Heart right ventricle (tissue), 16 donors: ENCODE data around the gene OSBPL9. TPM values are rescaled to one million over a fixed set of nuclear protein-coding genes. Genes with fewer than 3 reads are reported as not detected.

Experiments used
- ATAC-seq, 8 donors: fragments of 200-7000 bp; cut with Tn5 transposase; one replicate each; pipeline ENCODE4 v1.9.1; 2020; ENCODE audit warnings: mild to moderate bottlenecking in 8 of 8, moderate library complexity in 8 of 8, moderate number of reproducible peaks in 1 of 8
- DNase-seq, 2 donors: peaks; one replicate each; pipeline ENCODE4 v3.0.0-alpha.2; 2020
- H3K27ac ChIP-seq, 10 donors: fragments of 200-600 bp; sonication (generic) in 2 of 10; one replicate each; pipeline versions ENCODE4 v1.5.0 to v1.8.0; 2020 to 2022; ENCODE audit warnings: mild to moderate bottlenecking in 3 of 10
- H3K27me3 ChIP-seq, 7 donors: fragments of 200-600 bp; one replicate each; pipeline ENCODE4 v1.8.0; 2021 to 2022; ENCODE audit warnings: mild to moderate bottlenecking in 2 of 7
- H3K36me3 ChIP-seq, 9 donors: fragments of 200-600 bp; sonication (generic) in 1 of 9; one replicate each; pipeline versions ENCODE4 v1.5.0 to v1.8.0; 2020 to 2022; ENCODE audit warnings: mild to moderate bottlenecking in 2 of 9
- H3K4me1 ChIP-seq, 9 donors: fragments of 200-600 bp; sonication (generic) in 1 of 9; one replicate each; pipeline versions ENCODE4 v1.5.0 to v1.8.0; 2020 to 2022; ENCODE audit warnings: mild to moderate bottlenecking in 4 of 9
- H3K4me3 ChIP-seq, 10 donors: fragments of 200-600 bp; sonication (generic) in 2 of 10; one replicate each; pipeline versions ENCODE4 v1.5.0 to v1.8.0; 2020 to 2022; ENCODE audit warnings: mild to moderate bottlenecking in 7 of 10, moderate library complexity in 2 of 10
- H3K9me3 ChIP-seq, 11 donors: fragments of 200-600 bp in 10 of 11; sonication (generic) in 2 of 11; one replicate each; pipeline versions ENCODE4 v1.5.0 to v1.8.0; 2013 to 2022; ENCODE audit warnings: mild to moderate bottlenecking in 2 of 11, control low read depth in 1 of 11, moderate library complexity in 1 of 11
- CTCF ChIP-seq, 9 donors: fragments of 200-600 bp; sonication (generic) in 2 of 9; IDR thresholded peaks; one replicate each; pipeline versions ENCODE4 v1.5.0 to v1.8.0; 2021 to 2022; ENCODE audit warnings: antibody characterized with exemption in 9 of 9, mild to moderate bottlenecking in 5 of 9, moderate library complexity in 1 of 9
- WGBS, 2 donors: extraction: QIAGEN DNeasy Blood & Tissue Kit; methylation state at CpG; one replicate each; pipeline ENCODE4 v1.1.7; 2013; ENCODE audit warnings: inconsistent platforms in 1 of 2; 5-methylcytosine and 5-hydroxymethylcytosine counted together
- intact Hi-C, 10 donors: fragments of 100-400 bp; cut with DNase I; formaldehyde crosslinking; loops; one replicate each; pipeline versions ENCODE4 v1.11.1 to v1.14.2; 2022
- polyA plus RNA-seq, 2 donors: library from polyadenylated mRNA; stranded (reverse); fragments of 200-250 nt; gene quantifications; one replicate each; pipeline ENCODE4 v1.2.3, GENCODE V29; 2013
- total RNA-seq, 10 donors: library from RNA; stranded (reverse); fragmentation: NEBNext Ultra II Directional in 3 of 10; extraction: Animal tissue kit (Norgen Biotek cat#: 25700) in 3 of 10; gene quantifications; one replicate each; pipeline versions ENCODE4 v1.2.1 to v1.2.4, GENCODE V29; 2021 to 2023
- donor health status: Arrhythmogenic right ventricular cardiomyopathy.
- donor health status: ischemic (EF 13 %, LVEDD 7.1; RV severe dilation, severe dysfunction).
- donor health status: healthy with polysubstance abuse.
- donor health status: DM: no; HTN: yes; CAD: no.
- donor health status: DM: no; HTN: no; CAD: no.
- donor health status: ischemic (EF 25% LVEDD 6.9; RV normal size, moderate dysfunction).
- donor health status: ischemic (EF 25% LVEDD 5.7; RV mildly dilated, moderate dysfunction).
- donor health status: healthy.
- donor health status: DM: yes; HTN: yes; CAD: no.
- donor health status: Ischemic cardiomyopathy.
- donor health status: ischemic (EF 35%, LVEDD 5.7; RV mildly dilated, moderate dysfunction).
- donor health status: nonischemic (EF 11% LVEDD 7.7; RV severe dilation, severe dysfunction).
- donor health status: DM: yes; HTN: yes; CAD: no.
- donor health status: PGD.
- donor health status: ischemic (EF 29% LVEDD 5.4; RV normal size, mild dysfunction).
- donor health status: nonischemic (EF 23%, LVEDD 6.1; RV moderate dilation, normal function).

OSBPL9 gene
- total and polyA plus RNA-seq, 12 donors: 32.5 to 82.9 (median 55.6) TPM

GRCh38 chr1:51594716-51595115, 22.2 kb upstream of the OSBPL9 start:
- Histone ChIP-seq H3K36me3 (no peaks in the 10 kb centered on the region), H3K4me1 (peaks cover 0 to 5% (median 0%) of the 10 kb centered on the region in 9 donors), H3K27ac (no peak overlapping the region), H3K9me3 (no peaks in the 10 kb centered on the region), H3K4me3 (no peak overlapping the region), H3K27me3 (no peaks in the 10 kb centered on the region)
- intact Hi-C loops: no loop called here
- no peak for DNase-seq
- 89 to 92% methylated on average over 20 of the region's 20 CpGs for WGBS, 2 donors
- TF ChIP-seq CTCF (IDR thresholded peaks at IDR 0.05): no peak
- no peak for ATAC-seq

- intact Hi-C loops: no loop called here
- no peak for ATAC-seq
- H3K27ac ChIP-seq: no peak overlapping the region
These were observed 16.4 kb upstream of the OSBPL9 start for GRCh38 chr1:51600529-51600928.

GRCh38 chr1:51600965-51601364, 15.9 kb upstream of the OSBPL9 start:
- DNase-seq (no peak), ATAC-seq (no peak)
- 80 to 93% methylated on average over 1 of the region's 1 CpG for WGBS, 2 donors
- Histone ChIP-seq H3K4me1 (peaks cover 0 to 14% (median 0%) of the 10 kb centered on the region in 9 donors), H3K9me3 (no peaks in the 10 kb centered on the region), H3K36me3 (no peaks in the 10 kb centered on the region), H3K27ac (no peak overlapping the region), H3K4me3 (no peak overlapping the region), H3K27me3 (no peaks in the 10 kb centered on the region)
- no peak for TF ChIP-seq CTCF (IDR thresholded peaks at IDR 0.05)
- intact Hi-C loops: no loop called here

More at GRCh38 chr1:51600529-51600928, 16.4 kb upstream of the OSBPL9 start:
- no peak overlapping the region for H3K4me3 ChIP-seq
- 78 to 81% methylated on average over 2 of the region's 2 CpGs for WGBS, 2 donors
- no peaks in the 10 kb centered on the region for H3K36me3 ChIP-seq
- H3K27me3 ChIP-seq: no peaks in the 10 kb centered on the region
- no peak for DNase-seq
- no peak for TF ChIP-seq CTCF (IDR thresholded peaks at IDR 0.05)
- H3K9me3 ChIP-seq: no peaks in the 10 kb centered on the region
- peaks cover 0 to 10% (median 0%) of the 10 kb centered on the region in 9 donors for H3K4me1 ChIP-seq

GRCh38 chr1:51605961-51606723, 10.8 kb upstream of the OSBPL9 start:
- Histone ChIP-seq H3K9me3 (no peaks in the 10 kb centered on the region), H3K4me3 (no peak overlapping the region), H3K27ac (peak overlapping the region in 1 of 10 donors; percentile 65), H3K36me3 (no peaks in the 10 kb centered on the region), H3K4me1 (peaks cover 0 to 36% (median 0%) of the 10 kb centered on the region in 9 donors), H3K27me3 (no peaks in the 10 kb centered on the region)
- TF ChIP-seq CTCF (IDR thresholded peaks at IDR 0.05): no peak
- intact Hi-C loops: no loop called here
- ATAC-seq: peak in 2 of 8 donors; percentile 44 to 47
- no peak for DNase-seq
- 75 to 85% methylated on average over 5 of the region's 5 CpGs for WGBS, 2 donors
